Activated CD8-positive, alpha-beta memory T cell treated with anti-CD3 and anti-CD28 coated beads, Interleukin-2, amount 10 ng/mL, durations not matched to agents 7 days and 5 days (primary cell): ENCODE measurements around the gene MATN4. TPM values are rescaled to one million over a fixed set of nuclear protein-coding genes. Genes with fewer than 3 reads are reported as not detected.

Experiments used
- ATAC-seq: fragments of 150-1000 bp; cut with Tn5 transposase; one replicate; pipeline ENCODE4 v1.10.0; 2021; ENCODE audit warnings: moderate library complexity
- CTCF ChIA-PET: fragments of 350-600 bp; sonication (Branson Sonifier 250); formaldehyde crosslinking; loops from one replicate; lab custom pipeline; 2021; ENCODE audit warnings: antibody characterized with exemption; lab: Charles Lee
- DNase-seq: peaks from one replicate; pipeline ENCODE4 v3.0.0-alpha.2; 2020
- H3K27ac Mint-ChIP-seq: one replicate; pipeline ENCODE4 v1.8.0; 2021; ENCODE audit warnings: mild to moderate bottlenecking, mixed read lengths
- H3K27me3 Mint-ChIP-seq: one replicate; pipeline ENCODE4 v1.8.0; 2021; ENCODE audit warnings: mixed read lengths
- H3K36me3 Mint-ChIP-seq: one replicate; pipeline ENCODE4 v1.8.0; 2021; ENCODE audit warnings: mild to moderate bottlenecking, mixed read lengths
- H3K4me1 Mint-ChIP-seq: one replicate; pipeline ENCODE4 v1.8.0; 2021; ENCODE audit warnings: mixed read lengths
- H3K4me3 Mint-ChIP-seq: one replicate; pipeline ENCODE4 v1.8.0; 2021; ENCODE audit warnings: mild to moderate bottlenecking, moderate library complexity, mixed read lengths
- H3K9me3 Mint-ChIP-seq: one replicate; pipeline ENCODE4 v1.8.0; 2022; ENCODE audit warnings: low read depth, mixed read lengths
- total RNA-seq, 2 experiments: library from RNA; stranded (reverse); gene quantifications; one replicate each; pipeline ENCODE4 v1.2.3, GENCODE V29; 2021

The MATN4 gene
- total RNA-seq, 2 experiments from 2014 or later = 0.64 to 2.2 TPM

DNA sequence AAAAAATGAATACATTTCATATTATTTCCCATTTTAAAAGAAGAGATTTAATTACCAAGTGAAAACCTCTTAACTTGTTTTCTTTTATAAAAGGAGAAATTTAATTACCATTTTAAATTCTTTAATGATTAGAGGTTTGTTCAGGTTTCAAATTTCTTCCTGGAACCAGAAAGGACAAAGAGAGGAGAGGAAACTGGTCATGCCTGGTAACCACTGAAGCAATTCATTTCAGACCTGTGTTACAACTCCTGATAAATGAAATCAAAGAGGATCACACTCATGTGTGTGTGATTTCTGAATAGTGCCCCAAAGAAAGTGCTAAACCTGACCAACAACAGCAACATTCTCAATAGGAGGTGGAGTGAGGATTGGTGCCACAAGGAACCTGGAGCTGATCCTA is 41.1 kb downstream of the MATN4 start:
- H3K9me3 Mint-ChIP-seq = no peaks in the 10 kb centered on the region
- DNase-seq (no peak), ATAC-seq (no peak)
- CTCF ChIA-PET = no interaction called here
- H3K27ac Mint-ChIP-seq = no peak overlapping the region
- no peak overlapping the region for H3K4me3 Mint-ChIP-seq
- peaks cover 65% of the 10 kb centered on the region for H3K27me3 Mint-ChIP-seq
- no peaks in the 10 kb centered on the region for H3K36me3 Mint-ChIP-seq
- no peaks in the 10 kb centered on the region for H3K4me1 Mint-ChIP-seq

DNA sequence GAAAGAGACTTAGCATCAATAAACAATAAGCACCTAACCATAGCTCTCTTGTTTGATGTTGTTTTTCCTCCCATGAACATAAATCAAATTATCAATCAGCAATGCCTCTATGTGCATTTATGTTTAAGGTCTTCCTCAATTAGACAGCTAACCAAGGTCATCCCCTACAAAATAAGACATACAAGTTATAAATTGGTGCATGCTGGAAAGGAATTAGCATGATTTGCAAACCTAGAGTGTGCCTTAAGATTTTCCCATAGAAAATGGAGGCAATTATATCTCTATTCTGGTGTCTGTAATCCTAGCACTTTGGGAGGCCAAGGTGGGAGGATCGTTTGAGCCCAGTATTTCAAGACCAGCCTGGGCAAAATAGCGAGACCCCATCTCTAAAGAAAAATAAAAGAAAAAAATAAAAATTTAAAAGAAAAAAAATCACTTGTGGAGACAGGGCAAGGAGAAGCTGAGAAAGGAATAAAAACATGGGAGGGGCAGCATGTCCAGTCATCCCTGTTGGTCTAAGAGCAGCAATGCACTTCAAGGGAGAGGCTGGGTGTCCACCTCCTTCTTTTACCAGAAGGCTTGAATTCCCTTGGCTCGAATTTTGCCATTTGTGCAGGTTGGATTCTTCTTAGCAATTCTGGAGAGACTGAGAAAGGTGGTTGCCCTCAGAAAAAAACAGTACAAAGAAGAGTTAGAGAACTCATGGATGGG is 44.4 kb downstream of the MATN4 start:
- Mint-ChIP-seq H3K27ac (no peak overlapping the region), H3K4me3 (no peak overlapping the region), H3K9me3 (no peaks in the 10 kb centered on the region), H3K27me3 (peaks cover 67% of the 10 kb centered on the region), H3K36me3 (no peaks in the 10 kb centered on the region), H3K4me1 (no peaks in the 10 kb centered on the region)
- DNase-seq (no peak), ATAC-seq (no peak)
- CTCF ChIA-PET = interaction anchor here (1.6 kb wide), 1 partner anchor 29 kb away, joined by 5 read pairs; no protein-coding TSS in a partner anchor

DNA sequence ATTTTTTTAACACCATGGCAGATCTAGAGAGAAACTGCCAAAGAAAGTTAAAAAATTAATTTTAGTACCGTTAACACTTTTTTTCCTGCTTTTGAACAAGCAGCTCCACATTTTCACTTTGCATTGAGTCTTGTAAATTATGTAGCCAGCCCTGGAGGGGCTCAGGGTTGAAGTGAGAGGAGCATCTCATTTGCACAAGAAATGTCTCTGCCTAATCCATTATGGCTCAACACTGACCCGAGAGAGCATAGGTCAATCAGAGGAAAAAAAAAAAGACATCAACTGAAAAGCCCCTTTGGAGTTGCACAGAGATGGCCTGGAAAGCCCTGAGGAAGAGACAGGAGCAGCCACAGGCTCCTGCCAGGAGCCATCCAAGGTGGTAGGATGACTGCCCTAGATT is 49.4 kb downstream of the MATN4 start:
- DNase-seq = no peak
- Mint-ChIP-seq H3K36me3 (no peaks in the 10 kb centered on the region), H3K4me1 (peaks cover 7% of the 10 kb centered on the region), H3K27ac (no peak overlapping the region), H3K9me3 (no peaks in the 10 kb centered on the region), H3K4me3 (no peak overlapping the region), H3K27me3 (peaks cover 56% of the 10 kb centered on the region)
- CTCF ChIA-PET = interaction anchor here (1.0 kb wide), 1 partner anchor 32 kb away, joined by 3 read pairs; no protein-coding TSS in a partner anchor
- ATAC-seq = no peak

DNA sequence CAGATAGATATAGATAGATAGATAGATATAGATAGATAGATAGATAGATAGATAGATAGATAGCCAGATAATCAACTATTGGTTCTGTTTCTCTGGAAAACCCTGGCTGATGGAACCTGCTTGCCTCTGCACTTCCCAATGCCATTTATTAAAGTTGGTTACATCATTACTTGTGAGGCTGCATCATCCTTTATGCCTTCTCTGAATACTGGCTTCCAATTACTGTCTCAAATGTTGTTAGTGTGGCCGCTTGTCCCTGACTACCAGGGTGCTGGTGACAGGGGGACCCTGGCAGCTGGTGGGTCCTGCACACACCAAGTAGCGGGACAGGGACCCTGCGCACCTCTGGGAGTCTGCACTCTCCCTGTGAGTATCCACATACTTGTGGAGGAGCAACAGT is 49.8 kb downstream of the MATN4 start:
- H3K27me3 Mint-ChIP-seq = peaks cover 56% of the 10 kb centered on the region
- H3K36me3 Mint-ChIP-seq = no peaks in the 10 kb centered on the region
- no peak overlapping the region for H3K4me3 Mint-ChIP-seq
- DNase-seq (no peak), ATAC-seq (no peak)
- CTCF ChIA-PET = interaction anchor here (1.0 kb wide), 1 partner anchor 32 kb away, joined by 3 read pairs; no protein-coding TSS in a partner anchor
- no peaks in the 10 kb centered on the region for H3K9me3 Mint-ChIP-seq
- H3K27ac Mint-ChIP-seq = no peak overlapping the region
- H3K4me1 Mint-ChIP-seq = peaks cover 7% of the 10 kb centered on the region

DNA sequence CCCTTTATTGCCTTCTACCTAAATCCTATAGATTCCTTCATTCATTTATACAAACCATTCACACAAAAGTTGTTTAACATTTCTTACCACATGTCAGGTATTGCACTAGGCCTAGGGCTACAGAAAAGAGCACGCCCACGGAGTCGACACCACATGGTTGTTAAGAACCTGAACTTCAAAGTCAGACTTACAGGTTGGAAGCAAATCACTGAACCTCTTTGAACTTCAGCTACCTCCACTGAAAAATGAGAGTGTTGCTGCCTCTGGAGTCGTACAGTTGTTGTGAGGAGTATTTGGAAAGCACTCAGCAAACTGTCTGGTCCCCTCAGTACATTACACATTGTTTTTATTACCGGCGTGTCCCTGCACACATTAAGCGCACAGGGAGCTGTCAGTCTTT is 50.4 kb downstream of the MATN4 start:
- H3K9me3 Mint-ChIP-seq = no peaks in the 10 kb centered on the region
- H3K4me1 Mint-ChIP-seq = peaks cover 7% of the 10 kb centered on the region
- H3K36me3 Mint-ChIP-seq = no peaks in the 10 kb centered on the region
- no peak overlapping the region for H3K27ac Mint-ChIP-seq
- no peak for DNase-seq
- no peak for ATAC-seq
- peaks cover 58% of the 10 kb centered on the region for H3K27me3 Mint-ChIP-seq
- CTCF ChIA-PET = no interaction called here
- no peak overlapping the region for H3K4me3 Mint-ChIP-seq

DNA sequence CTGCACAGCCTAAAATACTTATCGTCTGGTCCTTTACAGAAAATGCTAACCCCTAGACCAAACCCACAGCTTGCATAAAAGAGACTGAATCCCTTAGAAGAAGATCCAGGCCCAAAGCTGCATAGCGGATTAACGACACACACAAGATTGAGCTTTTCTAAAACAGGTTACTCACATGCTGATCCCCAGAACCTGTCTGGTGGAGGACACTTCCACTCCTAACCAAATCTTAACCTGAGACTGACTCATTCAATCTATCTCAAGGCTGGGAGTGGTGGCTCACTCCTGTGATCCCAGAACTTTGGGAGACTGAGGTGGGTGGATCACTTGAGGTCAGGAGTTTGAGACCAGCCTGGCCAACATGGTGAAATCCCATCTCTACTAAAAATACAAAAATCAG is 50.9 kb downstream of the MATN4 start:
- ATAC-seq = no peak
- H3K27ac Mint-ChIP-seq = no peak overlapping the region
- DNase-seq = no peak
- CTCF ChIA-PET = no interaction called here
- no peak overlapping the region for H3K4me3 Mint-ChIP-seq
- no peaks in the 10 kb centered on the region for H3K9me3 Mint-ChIP-seq
- no peaks in the 10 kb centered on the region for H3K36me3 Mint-ChIP-seq
- peaks cover 55% of the 10 kb centered on the region for H3K27me3 Mint-ChIP-seq
- H3K4me1 Mint-ChIP-seq = peaks cover 7% of the 10 kb centered on the region

DNA sequence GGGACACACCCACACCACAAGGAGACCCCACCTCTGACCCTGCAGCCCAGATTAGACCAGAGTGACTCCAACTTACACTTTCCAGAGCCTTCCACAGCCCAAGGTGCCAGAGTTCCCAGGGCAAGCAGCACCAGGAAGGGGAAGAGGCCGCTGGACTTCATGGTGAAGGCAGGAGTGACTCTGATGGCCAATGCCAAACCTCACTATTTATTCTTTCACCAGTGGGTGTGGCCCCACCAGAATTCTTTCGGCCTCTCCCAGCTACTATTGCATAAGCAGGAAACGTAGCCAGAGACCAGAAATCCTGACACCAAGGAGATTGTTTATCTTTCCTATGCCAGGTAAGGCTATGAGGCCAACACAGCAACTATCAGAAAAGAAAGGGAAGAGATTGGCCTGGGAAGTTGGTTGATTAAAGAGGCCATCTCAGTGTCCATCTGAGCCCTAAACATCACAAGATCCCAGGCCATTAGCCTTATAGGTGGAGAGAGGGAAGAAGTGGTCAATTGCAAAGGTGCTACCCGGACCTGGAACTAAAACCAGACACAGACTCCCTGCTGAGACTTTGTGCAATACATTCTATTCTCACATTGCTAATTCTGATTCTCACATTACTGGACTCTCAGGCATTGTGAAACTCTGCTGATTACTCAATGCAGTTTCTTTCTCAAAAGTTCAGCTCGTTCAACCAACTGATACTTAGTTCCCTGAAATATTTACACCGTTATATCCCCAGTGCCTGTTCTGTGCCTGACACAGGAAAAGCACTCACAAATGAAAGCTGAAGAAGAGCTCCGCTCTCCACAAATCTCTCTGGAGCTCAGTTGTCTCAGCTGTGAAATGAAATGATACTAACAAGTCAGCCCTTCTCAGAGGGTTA is 53.5 kb downstream of the MATN4 start, which contains the start of gene SLPI:
SLPI (minus strand) TSS at position 182 of the 880 bp plus-strand sequence; CDS start at position 161, 21 bp downstream.
- CTCF ChIA-PET = interaction anchor here (0.8 to 1.6 kb wide), 3 partner anchors 39 to 114 kb away, joined by 3 read pairs; no protein-coding TSS in a partner anchor
- ATAC-seq = no peak

DNA sequence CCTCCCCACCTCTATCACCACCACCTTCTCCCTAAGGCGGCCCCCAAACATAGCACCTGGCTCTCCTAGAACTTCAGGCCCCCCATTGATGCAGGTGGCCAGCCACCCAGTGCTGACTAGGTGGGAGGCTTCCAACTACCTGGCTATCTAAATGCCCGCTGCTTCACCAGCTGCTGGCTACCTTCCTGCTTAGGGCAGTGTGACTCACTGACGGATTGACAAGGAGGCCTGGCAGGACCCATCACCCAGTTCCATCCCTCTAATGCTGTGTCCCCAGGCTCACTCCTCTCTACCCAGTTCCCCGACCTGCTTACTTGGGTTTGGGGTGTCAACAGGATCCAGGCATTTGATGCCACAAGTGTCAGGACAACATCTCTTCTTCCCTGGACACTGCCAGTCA is 54.8 kb downstream of the MATN4 start:
- no peak overlapping the region for H3K4me3 Mint-ChIP-seq
- DNase-seq (no peak), ATAC-seq (no peak)
- peaks cover 58% of the 10 kb centered on the region for H3K27me3 Mint-ChIP-seq
- CTCF ChIA-PET = interaction anchor here (1.6 kb wide), 1 partner anchor 40 kb away, joined by 3 read pairs; no protein-coding TSS in a partner anchor
- H3K27ac Mint-ChIP-seq = no peak overlapping the region
- H3K36me3 Mint-ChIP-seq = no peaks in the 10 kb centered on the region
- peaks cover 10% of the 10 kb centered on the region for H3K4me1 Mint-ChIP-seq
- no peaks in the 10 kb centered on the region for H3K9me3 Mint-ChIP-seq

More for the DNA sequence above, 53.5 kb downstream of the MATN4 start, which contains the start of gene SLPI:
- Mint-ChIP-seq H3K4me1 (peaks cover 9% of the 10 kb centered on the region), H3K27ac (no peak within 1 kb of the TSS), H3K36me3 (no peaks in the 10 kb centered on the region), H3K27me3 (peaks cover 55% of the 10 kb centered on the region), H3K9me3 (no peaks in the 10 kb centered on the region), H3K4me3 (no peak within 1 kb of the TSS)
- DNase-seq = no peak

DNA sequence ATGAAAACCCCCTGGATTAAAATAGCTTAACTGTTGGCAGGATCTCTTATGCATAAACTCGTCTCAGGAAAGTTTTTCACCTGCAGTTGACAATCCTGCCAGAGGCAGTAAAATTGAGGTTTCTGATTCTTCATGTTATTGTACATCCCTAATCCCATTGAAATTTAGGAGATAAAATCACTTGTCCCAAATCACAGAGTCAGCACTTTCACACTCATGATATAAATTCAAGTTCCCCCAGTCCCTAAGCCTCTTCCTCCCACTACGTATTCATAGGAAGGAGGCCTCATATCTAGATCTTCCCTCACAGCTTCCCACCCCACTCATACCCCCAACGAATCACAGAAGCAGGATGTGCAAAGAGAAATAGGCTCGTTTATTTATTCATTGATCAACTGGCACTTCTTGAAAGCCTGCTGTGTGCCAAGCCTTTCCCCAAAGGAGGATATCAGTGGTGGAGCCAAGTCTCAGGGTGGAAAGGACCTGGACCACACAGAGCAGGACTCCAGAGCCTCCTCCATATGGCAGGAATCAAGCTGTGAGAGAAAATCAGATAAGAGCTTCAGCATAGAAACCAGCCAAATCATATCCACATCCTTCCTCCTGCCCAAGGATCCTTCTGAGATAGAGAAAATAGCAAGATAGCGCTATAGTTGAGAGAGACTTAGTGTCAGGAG is 56.1 kb downstream of the MATN4 start:
- no peaks in the 10 kb centered on the region for H3K36me3 Mint-ChIP-seq
- ATAC-seq = no peak
- no peaks in the 10 kb centered on the region for H3K9me3 Mint-ChIP-seq

DNA sequence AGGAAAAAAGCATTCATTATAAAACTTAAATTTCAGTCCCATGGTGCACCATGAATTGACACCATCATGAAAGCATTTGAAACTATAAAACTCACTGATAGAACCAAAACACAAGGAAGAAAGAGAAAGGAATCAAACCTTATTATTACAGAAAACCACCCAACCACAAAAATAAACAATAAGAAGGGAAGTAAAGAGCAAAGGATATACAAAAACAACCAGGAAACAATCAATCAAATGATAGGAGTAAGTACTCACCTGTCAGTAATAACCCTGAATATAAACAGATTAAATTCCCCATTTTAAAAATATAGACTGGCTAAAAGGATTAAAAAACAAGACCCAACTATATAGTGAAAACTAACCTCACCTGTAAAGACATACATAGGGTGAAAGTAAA is 59.5 kb downstream of the MATN4 start:
- ATAC-seq = no peak
- Mint-ChIP-seq H3K27ac (no peak overlapping the region), H3K27me3 (peaks cover 83% of the 10 kb centered on the region), H3K4me1 (peaks cover 3% of the 10 kb centered on the region), H3K9me3 (no peaks in the 10 kb centered on the region), H3K36me3 (no peaks in the 10 kb centered on the region), H3K4me3 (no peak overlapping the region)
- no peak for DNase-seq
- CTCF ChIA-PET = no interaction called here

More for the DNA sequence above, 56.1 kb downstream of the MATN4 start:
- CTCF ChIA-PET = no interaction called here
- Mint-ChIP-seq H3K4me1 (peaks cover 10% of the 10 kb centered on the region), H3K4me3 (no peak overlapping the region), H3K27ac (no peak overlapping the region), H3K27me3 (peaks cover 70% of the 10 kb centered on the region)
- no peak for DNase-seq

DNA sequence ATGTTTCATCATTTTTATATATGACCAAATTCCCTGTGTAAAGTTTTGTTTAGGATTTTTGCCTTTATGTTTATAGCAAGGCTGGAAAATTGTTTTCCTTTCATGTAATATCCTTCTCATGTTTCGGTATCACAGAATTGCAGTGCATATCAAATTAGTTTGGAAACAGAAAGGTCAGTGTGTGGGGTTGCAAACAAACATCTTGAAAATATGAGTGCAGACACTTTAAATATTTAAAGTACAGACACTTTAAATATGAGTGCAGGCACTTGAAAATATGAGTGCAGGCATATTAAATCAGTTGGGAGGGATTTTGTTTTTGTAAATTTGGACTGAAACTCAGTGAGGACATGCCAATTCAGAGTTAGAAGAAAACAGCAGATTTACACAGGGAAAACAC is 60.2 kb downstream of the MATN4 start:
- Mint-ChIP-seq H3K4me3 (no peak overlapping the region), H3K27ac (no peak overlapping the region), H3K9me3 (no peaks in the 10 kb centered on the region), H3K36me3 (no peaks in the 10 kb centered on the region), H3K4me1 (peaks cover 3% of the 10 kb centered on the region), H3K27me3 (peaks cover 83% of the 10 kb centered on the region)
- CTCF ChIA-PET = no interaction called here
- ATAC-seq = no peak
- no peak for DNase-seq

DNA sequence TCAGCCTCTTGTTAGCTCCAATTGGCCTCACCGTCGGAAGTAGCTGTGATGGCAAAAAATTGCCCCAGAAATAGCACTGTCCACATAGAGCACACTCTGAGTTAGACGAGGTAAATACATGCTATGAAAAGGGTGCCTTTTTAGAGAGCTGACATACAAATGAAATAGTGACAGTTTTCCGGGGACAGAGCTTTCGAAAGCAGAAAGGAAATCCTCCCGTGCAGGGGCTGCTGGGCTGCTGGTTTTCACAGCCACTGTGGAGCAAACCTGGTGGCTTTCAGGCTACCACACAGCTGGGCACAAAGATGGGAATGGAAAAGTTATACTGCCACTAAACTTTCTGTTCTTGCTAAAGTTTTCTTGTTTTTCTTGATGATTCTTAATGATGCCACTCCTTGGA is 62.0 kb downstream of the MATN4 start:
- H3K36me3 Mint-ChIP-seq = no peaks in the 10 kb centered on the region
- H3K4me1 Mint-ChIP-seq = peaks cover 3% of the 10 kb centered on the region
- no peaks in the 10 kb centered on the region for H3K9me3 Mint-ChIP-seq
- H3K27ac Mint-ChIP-seq = no peak overlapping the region
- H3K27me3 Mint-ChIP-seq = peaks cover 86% of the 10 kb centered on the region
- CTCF ChIA-PET = interaction anchor here (1.8 kb wide), 1 partner anchor 48 kb away, joined by 6 read pairs; no protein-coding TSS in a partner anchor
- ATAC-seq (no peak), DNase-seq (no peak)
- H3K4me3 Mint-ChIP-seq = no peak overlapping the region
